ENCODE measurements around the gene DCPS.
A peak's percentile ranks its signal among the peaks of the same experiment; 100 is the strongest.

DCPS gene

GRCh38 chr11:126328938-126329643 lies 25.2 kb downstream of the DCPS start:
- no peak for DNase-seq

GRCh38 chr11:126329644-126330211 lies 25.9 kb downstream of the DCPS start:
- peak; percentile 27 for DNase-seq

GRCh38 chr11:126331286-126331685 lies 27.4 kb downstream of the DCPS start:
- DNase-seq, result no peak

- no peak for DNase-seq
Observed at GRCh38 chr11:126332221-126332711, 28.4 kb downstream of the DCPS start.

GRCh38 chr11:126333142-126333541 lies 29.3 kb downstream of the DCPS start:
- no peak for DNase-seq

GRCh38 chr11:126334659-126335462 lies 31.0 kb downstream of the DCPS start:
- no peak for DNase-seq

GRCh38 chr11:126335463-126335760 lies 31.6 kb downstream of the DCPS start:
- DNase-seq, result no peak

GRCh38 chr11:126336138-126336541 lies 32.3 kb downstream of the DCPS start:
- DNase-seq, result no peak

GRCh38 chr11:126336671-126337101 lies 32.8 kb downstream of the DCPS start:
- no peak for DNase-seq

- DNase-seq, result no peak
Observed at GRCh38 chr11:126337126-126337473, 33.2 kb downstream of the DCPS start.

- no peak for DNase-seq
Observed at GRCh38 chr11:126337474-126338241, 33.8 kb downstream of the DCPS start.

GRCh38 chr11:126338346-126339055 lies 34.6 kb downstream of the DCPS start:
- no peak for DNase-seq

GRCh38 chr11:126339073-126339862 lies 35.4 kb downstream of the DCPS start:
- no peak for DNase-seq

GRCh38 chr11:126339863-126340434 lies 36.1 kb downstream of the DCPS start:
- DNase-seq, result no peak

- DNase-seq, result no peak
Observed at GRCh38 chr11:126340960-126341606, 37.2 kb downstream of the DCPS start.

GRCh38 chr11:126341760-126342161 lies 37.9 kb downstream of the DCPS start:
- DNase-seq, result no peak

GRCh38 chr11:126343051-126343450 lies 39.2 kb downstream of the DCPS start:
- no peak for DNase-seq

- DNase-seq, result no peak
Observed at GRCh38 chr11:126344141-126345080, 40.6 kb downstream of the DCPS start.

GRCh38 chr11:126345283-126345682 lies 41.4 kb downstream of the DCPS start:
- DNase-seq, result no peak
